ENCODE measurements around the gene CEBPA. TPM values are rescaled to one million over a fixed set of nuclear protein-coding genes. Genes with fewer than 3 reads are reported as not detected.
A peak's percentile ranks its signal among the peaks of the same experiment; 100 is the strongest.

The CEBPA gene
- total RNA-seq, 1 experiment from 2014 or later: 1.2 TPM

GRCh38 chr19:33293255-33294057 lies 8.9 kb downstream of the CEBPA start:
- peaks cover 42% of the 10 kb centered on the region for H3K27me3 Mint-ChIP-seq (ENCODE audit: unreplicated experiment)
- H3K36me3 Mint-ChIP-seq (ENCODE audit: insufficient read depth, unreplicated experiment): no peaks in the 10 kb centered on the region
- BruUV-seq (replicated peaks): no TSS peak
- no peak overlapping the region for H3K4me3 Mint-ChIP-seq (ENCODE audit: low read depth, unreplicated experiment)
- H3K27ac Mint-ChIP-seq (ENCODE audit: unreplicated experiment): no peak overlapping the region
- no peak for TF ChIP-seq CTCF (IDR thresholded peaks at IDR 0.05; ENCODE audit: unreplicated experiment)
- DNase-seq: no peak
- CTCF ChIA-PET: interaction anchor here (2.3 kb wide), 1 partner anchor 58 kb away, joined by 11 read pairs; no protein-coding TSS in a partner anchor
- intact Hi-C loops (cut with micrococcal nuclease; ENCODE audit: unreplicated experiment): no loop called here
- peaks cover 3% of the 10 kb centered on the region for H3K9me3 Mint-ChIP-seq (ENCODE audit: low read depth, unreplicated experiment)
- peaks cover 13% of the 10 kb centered on the region for H3K4me1 Mint-ChIP-seq (ENCODE audit: low read depth, unreplicated experiment)

- H3K4me1 Mint-ChIP-seq (ENCODE audit: low read depth, unreplicated experiment): peaks cover 13% of the 10 kb centered on the region
- H3K27ac Mint-ChIP-seq (ENCODE audit: unreplicated experiment): no peak overlapping the region
- no peak for DNase-seq
- H3K27me3 Mint-ChIP-seq (ENCODE audit: unreplicated experiment): peaks cover 42% of the 10 kb centered on the region
- peaks cover 9% of the 10 kb centered on the region for H3K9me3 Mint-ChIP-seq (ENCODE audit: low read depth, unreplicated experiment)
- no peaks in the 10 kb centered on the region for H3K36me3 Mint-ChIP-seq (ENCODE audit: insufficient read depth, unreplicated experiment)
- CTCF ChIA-PET: interaction anchor here (0.6 to 2.3 kb wide), 3 partner anchors 57 to 524 kb away, joined by 3 to 11 read pairs (median 4); no protein-coding TSS in a partner anchor
- TF ChIP-seq CTCF (IDR thresholded peaks at IDR 0.05; ENCODE audit: unreplicated experiment): no peak
- intact Hi-C loops (cut with micrococcal nuclease; ENCODE audit: unreplicated experiment): no loop called here
- no peak overlapping the region for H3K4me3 Mint-ChIP-seq (ENCODE audit: low read depth, unreplicated experiment)
- no TSS peak for BruUV-seq (replicated peaks)
Observed at GRCh38 chr19:33292595-33293254, 9.6 kb downstream of the CEBPA start.

GRCh38 chr19:33291623-33292534 lies 10.5 kb downstream of the CEBPA start:
- H3K36me3 Mint-ChIP-seq (ENCODE audit: insufficient read depth, unreplicated experiment): no peaks in the 10 kb centered on the region
- CTCF ChIA-PET: interaction anchor here (0.6 to 2.3 kb wide), 3 partner anchors 57 to 525 kb away, joined by 3 to 11 read pairs (median 4); no protein-coding TSS in a partner anchor
- intact Hi-C loops (cut with micrococcal nuclease; ENCODE audit: unreplicated experiment): no loop called here
- no peak overlapping the region for H3K4me3 Mint-ChIP-seq (ENCODE audit: low read depth, unreplicated experiment)
- no TSS peak for BruUV-seq (replicated peaks)
- H3K4me1 Mint-ChIP-seq (ENCODE audit: low read depth, unreplicated experiment): peaks cover 13% of the 10 kb centered on the region
- peaks cover 42% of the 10 kb centered on the region for H3K27me3 Mint-ChIP-seq (ENCODE audit: unreplicated experiment)
- no peak for DNase-seq
- peak overlapping the region; percentile 46 for H3K27ac Mint-ChIP-seq (ENCODE audit: unreplicated experiment)
- peaks cover 11% of the 10 kb centered on the region for H3K9me3 Mint-ChIP-seq (ENCODE audit: low read depth, unreplicated experiment)
- TF ChIP-seq CTCF (IDR thresholded peaks at IDR 0.05; ENCODE audit: unreplicated experiment): no peak
